WERI-Rb-1 (cell line): ENCODE data around the gene SLC25A51.

ENCODE experiments used
- DNase-seq: peaks from one replicate; pipeline ENCODE4 v3.0.0-alpha.2; 2020
- H3K27ac ChIP-seq: fragments of 250-450 bp; sonication (Bioruptor Pico); 2 replicates; pipeline ENCODE4 v1.5.1; 2020; ENCODE audit warnings: mild to moderate bottlenecking, moderate library complexity
- H3K27me3 ChIP-seq: fragments of 250-450 bp; sonication (Bioruptor Pico); 2 replicates; pipeline ENCODE4 v1.5.1; 2021; ENCODE audit warnings: mild to moderate bottlenecking, low read depth, moderate library complexity; ENCODE audit not compliant: insufficient read depth, severe bottlenecking
- H3K36me3 ChIP-seq: fragments of 250-450 bp; sonication (Bioruptor Pico); 2 replicates; pipeline ENCODE4 v1.5.1; 2020; ENCODE audit warnings: mild to moderate bottlenecking, moderate library complexity
- H3K4me3 ChIP-seq: 2 replicates; pipeline ENCODE4 v1.5.1; 2011; ENCODE audit warnings: low read depth, mild to moderate bottlenecking, control low read depth, low read length
- H3K9me3 ChIP-seq: fragments of 250-450 bp; sonication (Bioruptor Pico); 2 replicates; pipeline ENCODE4 v1.5.1; 2021; ENCODE audit warnings: mild to moderate bottlenecking, moderate library complexity; ENCODE audit not compliant: severe bottlenecking
- TF ChIP-seq, protein P1 (sequence below): IDR thresholded peaks from 2 replicates; pipeline ENCODE4 v1.5.1; 2011; ENCODE audit warnings: low read depth, mild to moderate bottlenecking, control low read depth, inconsistent platforms, low read length

SLC25A51 gene, protein sequence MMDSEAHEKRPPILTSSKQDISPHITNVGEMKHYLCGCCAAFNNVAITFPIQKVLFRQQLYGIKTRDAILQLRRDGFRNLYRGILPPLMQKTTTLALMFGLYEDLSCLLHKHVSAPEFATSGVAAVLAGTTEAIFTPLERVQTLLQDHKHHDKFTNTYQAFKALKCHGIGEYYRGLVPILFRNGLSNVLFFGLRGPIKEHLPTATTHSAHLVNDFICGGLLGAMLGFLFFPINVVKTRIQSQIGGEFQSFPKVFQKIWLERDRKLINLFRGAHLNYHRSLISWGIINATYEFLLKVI

DNA sequence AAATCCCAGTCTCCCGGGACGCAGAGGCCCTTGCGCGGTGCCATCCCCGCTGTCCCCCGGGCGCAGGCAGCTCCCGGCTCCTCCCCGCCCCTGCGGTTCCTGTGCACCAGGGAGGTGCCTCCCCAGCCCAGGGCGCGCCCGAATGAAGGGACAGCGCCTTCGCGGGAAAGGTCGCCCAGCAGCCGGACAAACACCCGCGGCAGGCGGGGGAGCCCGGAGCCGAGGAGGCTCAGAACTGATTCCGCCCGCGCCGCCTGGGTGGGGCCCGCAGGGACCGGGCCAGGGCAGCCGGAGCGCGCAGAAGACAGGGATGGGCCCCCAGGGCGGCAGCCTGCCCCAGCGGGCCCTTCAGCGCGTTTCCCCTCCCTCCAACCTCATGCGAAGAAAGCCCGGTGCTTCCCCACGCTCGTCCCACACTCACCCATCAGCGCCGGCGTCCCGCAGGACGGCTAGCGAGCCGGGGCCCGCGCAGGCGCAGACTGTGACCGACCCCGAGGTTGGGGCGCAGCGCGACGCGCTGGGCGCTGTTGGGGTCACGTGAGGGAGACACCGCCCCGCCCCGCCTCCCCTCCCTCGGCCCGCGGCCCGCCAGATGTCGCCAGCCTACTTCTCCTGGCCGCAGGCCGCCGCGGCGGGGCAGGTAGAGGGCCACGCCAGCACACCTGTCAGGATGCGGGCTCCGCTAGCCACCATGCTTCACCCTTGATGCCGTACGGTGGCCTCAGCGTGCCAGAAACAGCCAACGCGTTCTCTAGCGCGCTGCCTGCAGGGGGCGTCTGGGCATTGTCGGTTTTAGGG, at the start of gene SLC25A51:
SLC25A51 (minus strand) TSS at position 481 of the 798 bp plus-strand sequence. CDS start 15,577 bp downstream, outside the sequence.
- Histone ChIP-seq H3K27me3 (no peaks in the 10 kb centered on the region), H3K4me3 (peak within 1 kb of the TSS; percentile 76), H3K27ac (peak within 1 kb of the TSS; percentile 75), H3K9me3 (no peaks in the 10 kb centered on the region), H3K36me3 (peaks cover 6% of the 10 kb centered on the region)
- peak; percentile 93 for DNase-seq
- TF ChIP-seq, protein P1, sequence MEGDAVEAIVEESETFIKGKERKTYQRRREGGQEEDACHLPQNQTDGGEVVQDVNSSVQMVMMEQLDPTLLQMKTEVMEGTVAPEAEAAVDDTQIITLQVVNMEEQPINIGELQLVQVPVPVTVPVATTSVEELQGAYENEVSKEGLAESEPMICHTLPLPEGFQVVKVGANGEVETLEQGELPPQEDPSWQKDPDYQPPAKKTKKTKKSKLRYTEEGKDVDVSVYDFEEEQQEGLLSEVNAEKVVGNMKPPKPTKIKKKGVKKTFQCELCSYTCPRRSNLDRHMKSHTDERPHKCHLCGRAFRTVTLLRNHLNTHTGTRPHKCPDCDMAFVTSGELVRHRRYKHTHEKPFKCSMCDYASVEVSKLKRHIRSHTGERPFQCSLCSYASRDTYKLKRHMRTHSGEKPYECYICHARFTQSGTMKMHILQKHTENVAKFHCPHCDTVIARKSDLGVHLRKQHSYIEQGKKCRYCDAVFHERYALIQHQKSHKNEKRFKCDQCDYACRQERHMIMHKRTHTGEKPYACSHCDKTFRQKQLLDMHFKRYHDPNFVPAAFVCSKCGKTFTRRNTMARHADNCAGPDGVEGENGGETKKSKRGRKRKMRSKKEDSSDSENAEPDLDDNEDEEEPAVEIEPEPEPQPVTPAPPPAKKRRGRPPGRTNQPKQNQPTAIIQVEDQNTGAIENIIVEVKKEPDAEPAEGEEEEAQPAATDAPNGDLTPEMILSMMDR: peak; percentile 98

DNA sequence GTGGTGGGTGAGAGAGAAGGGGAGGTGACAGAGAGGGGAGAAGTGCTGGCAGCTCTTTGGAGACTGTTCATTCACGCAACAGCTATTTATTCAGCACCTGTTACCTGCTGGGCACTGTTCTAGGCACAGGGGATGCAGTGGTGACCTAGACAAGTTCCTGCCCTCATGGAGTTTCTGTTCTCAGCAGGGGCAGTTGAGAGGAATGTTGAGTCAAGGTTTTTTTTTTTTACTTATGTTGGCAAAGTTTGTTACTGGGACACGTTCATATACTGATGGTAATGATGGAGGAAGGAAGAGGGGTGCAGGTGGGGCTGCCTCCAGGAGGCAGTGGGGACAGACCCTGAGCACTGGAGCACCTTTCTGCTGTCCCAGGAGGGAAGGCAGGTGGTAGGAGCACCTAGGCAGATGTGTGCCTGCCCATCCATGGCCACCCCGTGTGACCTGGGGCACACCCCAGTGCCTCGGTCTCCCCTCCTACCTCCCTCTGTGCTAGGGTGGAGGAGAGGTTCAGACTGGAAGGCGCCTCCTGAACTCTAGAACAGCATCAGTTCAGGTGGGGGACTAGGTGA, 49.4 kb upstream of the SLC25A51 start:
- H3K9me3 ChIP-seq: no peaks in the 10 kb centered on the region
- no peak overlapping the region for H3K27ac ChIP-seq
- DNase-seq: no peak
- H3K4me3 ChIP-seq: no peak overlapping the region
- no peaks in the 10 kb centered on the region for H3K27me3 ChIP-seq
- TF ChIP-seq, protein P1: no peak
- peaks cover 77% of the 10 kb centered on the region for H3K36me3 ChIP-seq

DNA sequence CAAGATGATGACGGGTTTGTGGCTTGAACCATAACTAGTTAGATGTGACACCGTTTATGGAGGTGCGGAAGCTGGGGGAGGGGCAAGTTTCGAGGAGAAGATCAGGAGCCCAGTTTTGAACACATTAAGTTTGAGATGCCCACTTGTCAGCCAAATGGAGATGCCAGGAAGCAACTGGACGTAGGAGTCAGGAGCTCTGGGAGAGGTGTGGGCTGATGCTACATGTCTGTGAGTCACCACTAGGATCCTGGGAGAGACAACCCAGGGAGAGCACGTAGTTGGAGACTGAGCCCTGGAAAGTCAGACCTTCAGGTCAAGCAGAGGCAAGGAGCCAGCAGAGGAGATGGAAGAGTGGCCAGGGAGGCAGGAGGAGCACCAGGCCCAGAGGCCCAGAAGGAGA, 48.8 kb upstream of the SLC25A51 start:
- Histone ChIP-seq H3K27me3 (no peaks in the 10 kb centered on the region), H3K9me3 (no peaks in the 10 kb centered on the region), H3K36me3 (peaks cover 82% of the 10 kb centered on the region), H3K4me3 (no peak overlapping the region), H3K27ac (no peak overlapping the region)
- no peak for DNase-seq
- TF ChIP-seq, protein P1: no peak

DNA sequence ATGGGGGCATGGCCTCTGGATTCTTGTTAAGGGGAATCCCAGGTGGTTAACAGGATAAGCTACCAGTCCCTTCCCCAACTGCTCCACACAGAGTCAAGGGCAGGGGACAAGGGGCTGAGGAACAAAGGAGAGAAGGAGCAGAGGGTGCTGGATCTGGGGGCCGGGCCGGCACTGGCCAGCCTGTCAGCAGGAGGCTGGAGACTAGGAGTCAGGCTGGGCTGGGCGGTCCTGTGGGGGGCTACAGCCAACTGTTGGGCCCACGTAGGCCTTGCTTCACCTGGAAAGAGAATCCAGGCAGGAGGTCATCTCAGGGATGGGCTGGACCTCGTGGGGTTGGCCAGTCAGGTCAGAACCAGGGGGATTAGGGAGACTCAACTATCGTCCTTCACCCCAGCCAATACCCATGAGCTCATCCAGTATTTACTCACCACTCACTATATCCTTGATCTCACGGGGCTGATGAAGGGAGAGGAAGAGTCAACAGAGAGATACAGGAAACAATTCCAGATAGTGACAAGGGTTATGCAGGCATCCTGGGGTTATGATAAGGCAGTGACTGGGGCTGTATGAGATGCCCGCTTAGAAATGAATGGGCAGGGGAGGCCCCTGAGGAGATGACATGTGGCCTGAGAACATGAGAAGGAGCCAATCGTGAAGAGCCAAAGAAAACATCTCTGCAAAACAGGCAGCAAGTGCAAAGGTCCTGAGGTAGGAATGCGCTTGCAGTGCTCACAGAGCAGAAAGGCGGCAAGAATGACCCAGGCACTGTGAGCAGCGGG, 47.9 kb upstream of the SLC25A51 start:
- H3K27me3 ChIP-seq: no peaks in the 10 kb centered on the region
- no peaks in the 10 kb centered on the region for H3K9me3 ChIP-seq
- H3K36me3 ChIP-seq: peaks cover 91% of the 10 kb centered on the region
- no peak for DNase-seq
- TF ChIP-seq, protein P1: no peak
- H3K27ac ChIP-seq: no peak overlapping the region
- no peak overlapping the region for H3K4me3 ChIP-seq

DNA sequence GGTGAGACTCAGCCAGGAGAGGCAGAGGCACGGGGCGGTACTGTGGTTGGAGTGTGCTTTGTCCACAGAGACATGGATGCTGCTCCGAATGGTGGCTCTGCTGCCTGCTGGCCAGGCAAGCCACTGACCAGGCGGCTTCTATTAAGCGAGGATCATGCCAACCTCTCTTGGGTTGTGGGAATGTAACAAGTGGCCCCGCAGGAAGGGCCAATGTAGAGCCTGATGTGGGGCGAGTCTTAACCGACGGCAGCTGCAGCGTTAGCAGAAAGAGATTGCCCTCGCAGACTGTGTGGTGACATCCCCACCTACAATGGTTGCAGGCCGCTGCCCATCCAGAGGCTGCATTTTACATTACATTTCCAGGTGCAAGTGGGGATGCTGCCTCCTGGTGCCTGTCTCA, 46.6 kb upstream of the SLC25A51 start:
- Histone ChIP-seq H3K4me3 (no peak overlapping the region), H3K27me3 (no peaks in the 10 kb centered on the region), H3K27ac (no peak overlapping the region), H3K36me3 (peaks cover 94% of the 10 kb centered on the region), H3K9me3 (no peaks in the 10 kb centered on the region)
- TF ChIP-seq, protein P1: no peak
- DNase-seq: no peak
